Astrocyte of the cerebellum (primary cell): Measurements from ENCODE around the gene PIGR.

Source experiments
- DNase-seq: peaks from one replicate; pipeline ENCODE4 v3.0.0-alpha.2; 2011; ENCODE audit warnings: low read depth
- H3K4me3 ChIP-seq: 2 replicates; pipeline ENCODE4 v1.5.1; 2011; ENCODE audit warnings: mild to moderate bottlenecking, low read depth, low read length, moderate library complexity
- in situ Hi-C: cut with HindIII; loops from 2 replicates; pipeline ENCODE4 v1.10.0; 2017; ENCODE audit warnings: low sequenced_read_pairs
- TF ChIP-seq, protein P1 (sequence below): IDR thresholded peaks from 2 replicates; pipeline ENCODE4 v1.5.1; 2012; ENCODE audit warnings: low read length, low read depth, moderate library complexity, mild to moderate bottlenecking; ENCODE audit errors: missing control alignments

Gene PIGR

DNA sequence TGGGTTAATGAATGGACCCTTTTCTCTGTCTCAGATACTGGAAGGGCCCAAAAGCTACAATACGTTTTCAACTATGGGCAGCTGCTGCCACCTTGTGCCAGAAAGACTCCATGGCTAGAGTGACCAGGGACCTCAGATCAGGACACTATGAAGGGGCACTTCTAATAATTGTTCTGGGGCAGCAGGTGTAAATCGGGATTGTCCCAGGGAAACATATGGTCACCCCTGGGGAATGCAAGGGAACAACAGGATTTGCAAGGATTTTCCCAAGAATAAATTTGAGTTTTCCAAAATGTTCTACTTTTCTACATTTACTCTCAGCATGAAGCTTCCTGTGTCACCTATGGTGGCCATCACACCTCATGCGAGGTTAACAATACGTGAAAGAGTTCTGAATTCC is 36.0 kb upstream of the PIGR start:
- DNase-seq = no peak
- TF ChIP-seq, protein P1, sequence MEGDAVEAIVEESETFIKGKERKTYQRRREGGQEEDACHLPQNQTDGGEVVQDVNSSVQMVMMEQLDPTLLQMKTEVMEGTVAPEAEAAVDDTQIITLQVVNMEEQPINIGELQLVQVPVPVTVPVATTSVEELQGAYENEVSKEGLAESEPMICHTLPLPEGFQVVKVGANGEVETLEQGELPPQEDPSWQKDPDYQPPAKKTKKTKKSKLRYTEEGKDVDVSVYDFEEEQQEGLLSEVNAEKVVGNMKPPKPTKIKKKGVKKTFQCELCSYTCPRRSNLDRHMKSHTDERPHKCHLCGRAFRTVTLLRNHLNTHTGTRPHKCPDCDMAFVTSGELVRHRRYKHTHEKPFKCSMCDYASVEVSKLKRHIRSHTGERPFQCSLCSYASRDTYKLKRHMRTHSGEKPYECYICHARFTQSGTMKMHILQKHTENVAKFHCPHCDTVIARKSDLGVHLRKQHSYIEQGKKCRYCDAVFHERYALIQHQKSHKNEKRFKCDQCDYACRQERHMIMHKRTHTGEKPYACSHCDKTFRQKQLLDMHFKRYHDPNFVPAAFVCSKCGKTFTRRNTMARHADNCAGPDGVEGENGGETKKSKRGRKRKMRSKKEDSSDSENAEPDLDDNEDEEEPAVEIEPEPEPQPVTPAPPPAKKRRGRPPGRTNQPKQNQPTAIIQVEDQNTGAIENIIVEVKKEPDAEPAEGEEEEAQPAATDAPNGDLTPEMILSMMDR = peak; percentile 67
- no peak overlapping the region for H3K4me3 ChIP-seq
- in situ Hi-C loops = no loop called here

DNA sequence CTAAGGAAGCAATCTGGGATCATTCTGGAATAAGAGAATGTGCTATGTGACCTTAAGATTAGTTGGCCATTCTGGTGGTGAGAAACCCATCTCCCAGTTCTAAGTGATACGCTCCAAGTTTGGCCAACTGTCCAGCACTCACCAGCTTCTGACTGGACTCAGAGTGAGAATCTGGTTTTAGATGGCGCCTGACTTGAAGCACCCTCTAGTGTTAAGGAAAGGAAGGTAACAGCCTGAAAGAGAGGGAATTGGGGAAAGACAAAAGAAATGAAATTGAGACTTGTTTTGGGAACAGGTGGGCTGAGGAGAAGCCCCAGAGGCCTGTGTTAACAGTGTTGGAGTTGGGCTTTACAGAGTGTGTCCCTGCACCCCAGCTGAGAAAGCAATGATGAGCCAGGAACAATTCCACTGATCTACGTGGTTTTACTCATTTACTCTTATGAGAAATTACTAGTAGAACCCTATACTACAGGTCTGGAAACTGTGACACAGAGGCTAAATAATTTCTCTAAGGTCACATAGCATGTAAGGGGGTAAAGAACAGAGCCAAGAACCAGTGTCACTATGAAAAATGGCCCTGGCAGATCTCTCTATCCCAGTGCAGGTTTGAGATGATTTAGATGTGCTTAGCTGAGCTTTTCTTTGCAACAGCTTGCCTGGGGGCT is 33.2 kb upstream of the PIGR start:
- no peak for DNase-seq
- no peak overlapping the region for H3K4me3 ChIP-seq
- in situ Hi-C loops = no loop called here
- TF ChIP-seq, protein P1 = peak; percentile 67

- DNase-seq = no peak
- in situ Hi-C loops = no loop called here
- TF ChIP-seq, protein P1 = no peak
- H3K4me3 ChIP-seq = no peak overlapping the region
Measured at GRCh38 chr1:206978259-206978658, 32.0 kb upstream of the PIGR start.

DNA sequence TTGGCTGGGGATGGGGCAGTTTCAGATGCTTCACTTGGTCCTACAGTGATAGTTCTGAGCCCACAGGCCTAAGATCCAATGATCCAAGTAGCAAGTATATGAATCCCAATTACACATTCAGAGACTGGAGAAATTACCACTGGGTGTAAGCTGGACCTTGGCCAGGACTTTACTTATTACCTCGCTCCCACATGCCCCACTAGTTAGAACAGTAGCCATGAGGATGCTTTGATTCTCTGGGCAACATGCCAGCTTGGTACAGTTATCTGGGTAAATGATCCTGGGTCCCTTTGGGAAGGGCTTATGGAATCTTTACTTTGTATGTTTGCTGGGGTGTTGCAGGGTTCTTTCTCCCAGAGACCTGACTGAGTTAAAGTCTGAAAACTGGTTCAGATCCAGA is 29.0 kb upstream of the PIGR start:
- DNase-seq = no peak
- in situ Hi-C loops = no loop called here
- H3K4me3 ChIP-seq = no peak overlapping the region
- TF ChIP-seq, protein P1 = no peak

DNA sequence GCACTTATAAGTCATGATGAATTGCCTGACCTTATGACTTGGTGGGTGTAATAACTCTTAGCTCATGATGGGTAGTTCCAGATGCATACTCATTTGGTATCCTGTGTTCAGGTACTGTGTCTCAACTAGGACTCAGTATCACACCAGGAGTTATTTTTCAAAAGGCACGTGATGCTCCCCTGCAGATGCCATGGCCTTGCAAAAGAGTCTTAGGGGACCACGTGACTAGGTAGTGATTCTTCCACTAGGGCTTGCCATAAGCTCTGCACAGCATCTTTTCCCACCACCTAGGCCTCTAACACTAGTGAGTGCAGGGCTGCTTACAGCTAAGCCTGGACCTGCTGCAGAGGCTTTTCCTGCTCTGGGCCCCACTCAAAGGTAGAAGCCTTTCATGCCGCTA is 27.9 kb upstream of the PIGR start:
- no peak for DNase-seq
- no peak overlapping the region for H3K4me3 ChIP-seq
- in situ Hi-C loops = no loop called here
- TF ChIP-seq, protein P1 = no peak

- TF ChIP-seq, protein P1 = no peak
- no peak overlapping the region for H3K4me3 ChIP-seq
- in situ Hi-C loops = no loop called here
- no peak for DNase-seq
Measured at GRCh38 chr1:206972728-206973127, 26.5 kb upstream of the PIGR start.
